Measurements from ENCODE around the gene NARS2.

Gene NARS2

GRCh38 chr11:78595436-78596130 lies 20.9 kb upstream of the NARS2 start:
- in situ Hi-C loops (cut with HindIII; ENCODE audit: low pct_unique_long_range_greater_than_20kb, low sequenced_read_pairs) = no loop called here
- DNase-seq (ENCODE audit: low read depth in 1 of 2, low spot score in 1 of 2) = no peak
- TF ChIP-seq JUND (IDR thresholded peaks at IDR 0.05; ENCODE audit: low read depth) = no peak

- in situ Hi-C loops (cut with HindIII; ENCODE audit: low pct_unique_long_range_greater_than_20kb, low sequenced_read_pairs) = no loop called here
- no peak for TF ChIP-seq JUND (IDR thresholded peaks at IDR 0.05; ENCODE audit: low read depth)
- no peak for DNase-seq (ENCODE audit: low read depth in 1 of 2, low spot score in 1 of 2)
These were observed 20.1 kb upstream of the NARS2 start for GRCh38 chr11:78594814-78595213.

- DNase-seq (ENCODE audit: low read depth in 1 of 2, low spot score in 1 of 2) = no peak
- in situ Hi-C loops (cut with HindIII; ENCODE audit: low pct_unique_long_range_greater_than_20kb, low sequenced_read_pairs) = no loop called here
- no peak for TF ChIP-seq JUND (IDR thresholded peaks at IDR 0.05; ENCODE audit: low read depth)
These were observed 13.9 kb upstream of the NARS2 start for GRCh38 chr11:78588517-78588916.

- no peak for DNase-seq (ENCODE audit: low read depth in 1 of 2, low spot score in 1 of 2)
- no peak for TF ChIP-seq JUND (IDR thresholded peaks at IDR 0.05; ENCODE audit: low read depth)
- in situ Hi-C loops (cut with HindIII; ENCODE audit: low pct_unique_long_range_greater_than_20kb, low sequenced_read_pairs) = no loop called here
These were observed 12.8 kb upstream of the NARS2 start for GRCh38 chr11:78587446-78587845.

- TF ChIP-seq JUND (IDR thresholded peaks at IDR 0.05; ENCODE audit: low read depth) = no peak
- in situ Hi-C loops (cut with HindIII; ENCODE audit: low pct_unique_long_range_greater_than_20kb, low sequenced_read_pairs) = no loop called here
- DNase-seq (ENCODE audit: low read depth in 1 of 2, low spot score in 1 of 2) = peak in 1 of 2 experiments; percentile 31
These were observed 11.9 kb upstream of the NARS2 start for GRCh38 chr11:78586452-78587046.

GRCh38 chr11:78583889-78584288 lies 9.2 kb upstream of the NARS2 start:
- DNase-seq (ENCODE audit: low read depth in 1 of 2, low spot score in 1 of 2) = no peak
- no peak for TF ChIP-seq JUND (IDR thresholded peaks at IDR 0.05; ENCODE audit: low read depth)
- in situ Hi-C loops (cut with HindIII; ENCODE audit: low pct_unique_long_range_greater_than_20kb, low sequenced_read_pairs) = no loop called here

- DNase-seq (ENCODE audit: low read depth in 1 of 2, low spot score in 1 of 2) = no peak
- no peak for TF ChIP-seq JUND (IDR thresholded peaks at IDR 0.05; ENCODE audit: low read depth)
- in situ Hi-C loops (cut with HindIII; ENCODE audit: low pct_unique_long_range_greater_than_20kb, low sequenced_read_pairs) = no loop called here
These were observed 2.8 kb upstream of the NARS2 start for GRCh38 chr11:78577495-78577894.

GRCh38 chr11:78576549-78577097 lies 2.0 kb upstream of the NARS2 start:
- in situ Hi-C loops (cut with HindIII; ENCODE audit: low pct_unique_long_range_greater_than_20kb, low sequenced_read_pairs) = no loop called here
- DNase-seq (ENCODE audit: low read depth in 1 of 2, low spot score in 1 of 2) = peak in 1 of 2 experiments; percentile 50
- no peak for TF ChIP-seq JUND (IDR thresholded peaks at IDR 0.05; ENCODE audit: low read depth)

- TF ChIP-seq JUND (IDR thresholded peaks at IDR 0.05; ENCODE audit: low read depth) = no peak
- DNase-seq (ENCODE audit: low read depth in 1 of 2, low spot score in 1 of 2) = no peak
- in situ Hi-C loops (cut with HindIII; ENCODE audit: low pct_unique_long_range_greater_than_20kb, low sequenced_read_pairs) = no loop called here
These were observed 814 bp upstream of the NARS2 start for GRCh38 chr11:78575478-78575877.

- TF ChIP-seq JUND (IDR thresholded peaks at IDR 0.05; ENCODE audit: low read depth) = no peak
- no peak for DNase-seq (ENCODE audit: low read depth in 1 of 2, low spot score in 1 of 2)
- in situ Hi-C loops (cut with HindIII; ENCODE audit: low pct_unique_long_range_greater_than_20kb, low sequenced_read_pairs) = no loop called here
These were observed 983 bp downstream of the NARS2 start for GRCh38 chr11:78573681-78574080.

GRCh38 chr11:78573271-78573670 lies 1.4 kb downstream of the NARS2 start:
- no peak for TF ChIP-seq JUND (IDR thresholded peaks at IDR 0.05; ENCODE audit: low read depth)
- no peak for DNase-seq (ENCODE audit: low read depth in 1 of 2, low spot score in 1 of 2)
- in situ Hi-C loops (cut with HindIII; ENCODE audit: low pct_unique_long_range_greater_than_20kb, low sequenced_read_pairs) = no loop called here

GRCh38 chr11:78572394-78572793 lies 2.3 kb downstream of the NARS2 start:
- no peak for TF ChIP-seq JUND (IDR thresholded peaks at IDR 0.05; ENCODE audit: low read depth)
- DNase-seq (ENCODE audit: low read depth in 1 of 2, low spot score in 1 of 2) = no peak
- in situ Hi-C loops (cut with HindIII; ENCODE audit: low pct_unique_long_range_greater_than_20kb, low sequenced_read_pairs) = no loop called here

- no peak for DNase-seq (ENCODE audit: low read depth in 1 of 2, low spot score in 1 of 2)
- no peak for TF ChIP-seq JUND (IDR thresholded peaks at IDR 0.05; ENCODE audit: low read depth)
- in situ Hi-C loops (cut with HindIII; ENCODE audit: low pct_unique_long_range_greater_than_20kb, low sequenced_read_pairs) = no loop called here
These were observed 4.6 kb downstream of the NARS2 start for GRCh38 chr11:78570031-78570430.
